Liver (tissue), 9 donors: ENCODE data around the gene ROPN1B. TPM values are rescaled to one million over a fixed set of nuclear protein-coding genes. Genes with fewer than 3 reads are reported as not detected.

Experiments
- DNase-seq: peaks from one replicate; pipeline ENCODE4 v3.0.0-alpha.2; 2017; ENCODE audit warnings: low spot score
- H3K27ac ChIP-seq, 2 donors: one replicate each; pipeline ENCODE4 v1.7.0; 2013; ENCODE audit warnings: inconsistent platforms in 2 of 2, low read length in 2 of 2, control low read depth in 1 of 2, low read depth in 1 of 2, mild to moderate bottlenecking in 1 of 2
- H3K27me3 ChIP-seq, 4 donors: one replicate each; pipeline versions ENCODE4 v1.6.1 to v1.7.0; 2013; ENCODE audit warnings: low read length in 3 of 4, inconsistent platforms in 1 of 4, mild to moderate bottlenecking in 1 of 4, moderate library complexity in 1 of 4; ENCODE audit not compliant: control insufficient read depth in 4 of 4, insufficient read depth in 4 of 4
- H3K36me3 ChIP-seq, 4 donors: one replicate each; pipeline versions ENCODE4 v1.6.1 to v1.7.0; 2013; ENCODE audit warnings: low read length in 3 of 4, mild to moderate bottlenecking in 3 of 4, low read depth in 1 of 4, moderate library complexity in 1 of 4; ENCODE audit not compliant: control insufficient read depth in 4 of 4, insufficient read depth in 3 of 4
- H3K4me1 ChIP-seq, 4 donors: one replicate each; pipeline versions ENCODE4 v1.6.1 to v1.7.0; 2013; ENCODE audit warnings: low read length in 3 of 4, mild to moderate bottlenecking in 3 of 4, moderate library complexity in 1 of 4; ENCODE audit not compliant: control insufficient read depth in 4 of 4, insufficient read depth in 4 of 4
- H3K4me3 ChIP-seq, 3 donors: one replicate each; pipeline versions ENCODE4 v1.6.1 to v1.7.0; 2013; ENCODE audit warnings: low read length in 3 of 3, control low read depth in 1 of 3, low read depth in 1 of 3, mild to moderate bottlenecking in 1 of 3
- H3K9ac ChIP-seq, 2 donors: one replicate each; pipeline ENCODE4 v1.7.0; 2013; ENCODE audit warnings: low read length in 2 of 2, mild to moderate bottlenecking in 2 of 2, moderate library complexity in 2 of 2, control low read depth in 1 of 2, low read depth in 1 of 2
- H3K9me3 ChIP-seq, 4 donors: one replicate each; pipeline versions ENCODE4 v1.6.1 to v1.7.0; 2013; ENCODE audit warnings: low read length in 3 of 4; ENCODE audit not compliant: control insufficient read depth in 4 of 4
- ATF3 ChIP-seq: IDR thresholded peaks from 2 replicates; pipeline ENCODE4 v1.6.1; 2016; ENCODE audit warnings: antibody characterized with exemption
- CTCF ChIP-seq: fragments of 150-350 bp; IDR thresholded peaks from 2 replicates; pipeline ENCODE4 v1.5.1; 2017; ENCODE audit warnings: improper control_type of control experiment, low read depth, low read length; ENCODE audit not compliant: missing input control
- EGR1 ChIP-seq, 2 donors: IDR thresholded peaks; 2 replicates each; pipeline ENCODE4 v1.6.1; 2016 to 2018; ENCODE audit warnings: antibody characterized with exemption in 2 of 2, low read depth in 2 of 2
- FOXA1 ChIP-seq: IDR thresholded peaks from 2 replicates; pipeline ENCODE4 v1.6.1; 2016; ENCODE audit warnings: antibody characterized with exemption
- FOXA2 ChIP-seq: IDR thresholded peaks from 2 replicates; pipeline ENCODE4 v1.6.1; 2016; ENCODE audit warnings: antibody characterized with exemption
- GABPA ChIP-seq, 2 donors: IDR thresholded peaks in 1 of 2; conservative IDR thresholded peaks in 1 of 2; 2 replicates each; pipeline ENCODE4 v1.6.1; 2016; ENCODE audit warnings: antibody characterized with exemption in 2 of 2, mild to moderate bottlenecking in 1 of 2, moderate library complexity in 1 of 2
- HNF4A ChIP-seq, 2 donors: conservative IDR thresholded peaks; 2 replicates each; pipeline ENCODE4 v1.6.1; 2016; ENCODE audit warnings: antibody characterized with exemption in 2 of 2, mild to moderate bottlenecking in 2 of 2
- HNF4G ChIP-seq: IDR thresholded peaks from 2 replicates; pipeline ENCODE4 v1.6.1; 2016; ENCODE audit warnings: antibody characterized with exemption
- JUND ChIP-seq, 2 donors: IDR thresholded peaks; 2 replicates each; pipeline ENCODE4 v1.6.1; 2016; ENCODE audit warnings: antibody characterized with exemption in 2 of 2
- MAX ChIP-seq: IDR thresholded peaks from 2 replicates; pipeline ENCODE4 v1.6.1; 2016; ENCODE audit warnings: antibody characterized with exemption
- NR2F2 ChIP-seq: IDR thresholded peaks from 2 replicates; pipeline ENCODE4 v1.6.1; 2016; ENCODE audit warnings: antibody characterized with exemption
- RAD21 ChIP-seq, 2 donors: IDR thresholded peaks; 2 replicates each; pipeline ENCODE4 v1.6.1; 2016; ENCODE audit warnings: antibody characterized with exemption in 2 of 2, mild to moderate bottlenecking in 2 of 2
- REST ChIP-seq: IDR thresholded peaks from 2 replicates; pipeline ENCODE4 v1.6.1; 2016; ENCODE audit warnings: antibody characterized with exemption, mild to moderate bottlenecking
- RXRA ChIP-seq, 2 donors: IDR thresholded peaks; 2 replicates each; pipeline ENCODE4 v1.6.1; 2017 to 2018; ENCODE audit warnings: antibody characterized with exemption in 2 of 2, mild to moderate bottlenecking in 1 of 2
- SP1 ChIP-seq: IDR thresholded peaks from 2 replicates; pipeline ENCODE4 v1.6.1; 2018; ENCODE audit warnings: antibody characterized with exemption, mild to moderate bottlenecking
- TAF1 ChIP-seq: conservative IDR thresholded peaks from 2 replicates; pipeline ENCODE4 v1.6.1; 2016; ENCODE audit warnings: antibody characterized with exemption, mild to moderate bottlenecking
- YY1 ChIP-seq: IDR thresholded peaks from 2 replicates; pipeline ENCODE4 v1.6.1; 2016; ENCODE audit warnings: antibody characterized with exemption, mild to moderate bottlenecking
- ZBTB33 ChIP-seq: IDR thresholded peaks from 2 replicates; pipeline ENCODE4 v1.6.1; 2016; ENCODE audit warnings: antibody characterized with exemption
- WGBS: extraction: QIAGEN DNeasy Blood & Tissue Kit; methylation state at CpG from one replicate; pipeline ENCODE4 v1.1.7; 2013; 5-methylcytosine and 5-hydroxymethylcytosine counted together
- polyA plus RNA-seq, 2 donors: library from polyadenylated mRNA; stranded (reverse) in 1 of 2; unstranded in 1 of 2; fragments of 200-250 nt in 1 of 2; fragments of >200 nt in 1 of 2; fragmentation: Nextera tagmentation in 1 of 2; extraction: Ambion mirVana in 1 of 2; gene quantifications; one replicate each; pipeline versions ENCODE4 v1.2.1 to v1.2.3, GENCODE V29; 2013 to 2015
- total RNA-seq, 2 donors: library from RNA; depleted of rRNA; stranded (reverse); fragments of >200 nt; gene quantifications; one replicate each; pipeline ENCODE4 v1.2.3, GENCODE V29; 2014
- donor health status: healthy.
- donor health status: healthy.
- donor health status: healthy.
- donor health status: healthy.
- donor health status: healthy.

ROPN1B gene
- total and polyA plus RNA-seq, 4 donors, result 0.69 to 0.84 (median 0.72) TPM; not detected in 1

- TF ChIP-seq FOXA2 (no peak), HNF4A (conservative IDR thresholded peaks at IDR 0.05) (no peak), YY1 (no peak), SP1 (no peak), JUND (IDR thresholded peaks at IDR 0.05) (no peak), RAD21 (IDR thresholded peaks at IDR 0.05) (no peak), CTCF (no peak), RXRA (IDR thresholded peaks at IDR 0.05) (no peak), FOXA1 (no peak), HNF4G (no peak), EGR1 (IDR thresholded peaks at IDR 0.05; ENCODE audit: low read depth in 2 of 2) (no peak), ATF3 (no peak), NR2F2 (no peak), REST (no peak)
- no peak overlapping the region for H3K9ac ChIP-seq
- 95% methylated on average over 3 of the region's 3 CpGs for WGBS
- no peaks in the 10 kb centered on the region for H3K27me3 ChIP-seq
- no peak overlapping the region for H3K4me3 ChIP-seq
- no peak overlapping the region for H3K27ac ChIP-seq
- no peaks in the 10 kb centered on the region for H3K36me3 ChIP-seq
- DNase-seq, result no peak
- no peaks in the 10 kb centered on the region for H3K9me3 ChIP-seq
- H3K4me1 ChIP-seq, result no peaks in the 10 kb centered on the region
Observed at GRCh38 chr3:125965505-125965904, 3.5 kb upstream of the ROPN1B start.

GRCh38 chr3:125967156-125967555 is 1.8 kb upstream of the ROPN1B start:
- Histone ChIP-seq H3K27me3 (peaks cover 0 to 4% (median 0%) of the 10 kb centered on the region in 4 donors), H3K4me3 (no peak overlapping the region), H3K9ac (no peak overlapping the region), H3K27ac (no peak overlapping the region), H3K4me1 (peaks cover 2 to 4% (median 3%) of the 10 kb centered on the region in 4 donors), H3K9me3 (no peaks in the 10 kb centered on the region), H3K36me3 (no peaks in the 10 kb centered on the region)
- DNase-seq, result no peak
- TF ChIP-seq MAX (no peak), HNF4G (no peak), FOXA1 (no peak), TAF1 (no peak), NR2F2 (no peak), RAD21 (IDR thresholded peaks at IDR 0.05) (no peak), YY1 (no peak), EGR1 (IDR thresholded peaks at IDR 0.05; ENCODE audit: low read depth in 2 of 2) (no peak), REST (no peak), SP1 (no peak), FOXA2 (no peak), ATF3 (no peak), CTCF (no peak), JUND (IDR thresholded peaks at IDR 0.05) (no peak), ZBTB33 (no peak), GABPA (IDR thresholded peaks at IDR 0.05 in 1 of 2, conservative IDR thresholded peaks at IDR 0.05 in 1 of 2) (no peak)
